ENCODE measurements around the gene TMEM272.
A peak's percentile ranks its signal among the peaks of the same experiment; 100 is the strongest.

TMEM272 gene

DNA sequence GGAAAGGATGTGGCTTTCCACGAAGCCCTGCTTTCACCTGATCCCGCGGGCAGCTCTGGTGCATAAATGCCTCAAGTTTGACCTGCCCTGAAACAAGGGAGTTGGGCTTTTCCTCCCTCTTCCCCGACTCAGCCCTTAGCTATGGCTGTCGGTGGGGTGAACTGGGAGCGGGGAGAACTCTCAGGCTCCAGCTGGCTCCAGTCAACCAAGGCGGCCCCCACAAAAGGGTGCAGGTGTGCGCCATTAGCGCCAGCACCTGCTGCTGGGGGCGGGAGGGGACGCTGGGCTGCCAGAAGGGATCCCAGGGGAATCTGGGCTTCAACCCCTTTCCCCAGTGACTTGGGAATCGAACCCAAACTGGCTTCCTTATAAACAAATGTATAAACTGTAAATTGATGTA lies 33.9 kb downstream of the TMEM272 start:
- peaks cover 3 to 29% (median 25%) of the 10 kb centered on the region in 4 experiments for H3K4me1 ChIP-seq (ENCODE audit: control extremely low read depth in 1 of 4, control insufficient read depth in 4 of 4, insufficient read depth in 4 of 4, low read length in 3 of 4)
- no peaks in the 10 kb centered on the region for H3K36me3 ChIP-seq (ENCODE audit: control insufficient read depth in 4 of 4, insufficient read depth in 4 of 4, low read length in 3 of 4)
- no peak for DNase-seq
- H3K4me3 ChIP-seq (ENCODE audit: control insufficient read depth in 1 of 7, extremely low read depth in 1 of 7, insufficient read depth in 4 of 7, low read depth in 2 of 7, low read length in 6 of 7), result no peak overlapping the region
- WGBS (ENCODE audit: insufficient coverage), result 66% methylated on average over 10 of the region's 12 CpGs
- H3K9me3 ChIP-seq (ENCODE audit: control extremely low read depth in 1 of 5, control insufficient read depth in 4 of 5, insufficient read depth in 2 of 5, low read depth in 1 of 5, low read length in 4 of 5), result no peaks in the 10 kb centered on the region
- ChIA-PET CTCF (interaction anchor here (0.7 to 4.6 kb wide), 7 partner anchors 10 to 317 kb away, joined by 3 to 24 read pairs (median 9); partner anchors contain the start of gene NEK5), POLR2A (no interaction called here)
- H3K27ac ChIP-seq (ENCODE audit: insufficient read depth in 1 of 2, low read depth in 1 of 2, low read length in 2 of 2, poor library complexity in 1 of 2, severe bottlenecking in 2 of 2), result no peak overlapping the region
- H3K27me3 ChIP-seq (replicated peaks in 2 of 5; ENCODE audit: control insufficient read depth in 4 of 5, insufficient read depth in 5 of 5, low read length in 4 of 5), result no peaks in the 10 kb centered on the region

DNA sequence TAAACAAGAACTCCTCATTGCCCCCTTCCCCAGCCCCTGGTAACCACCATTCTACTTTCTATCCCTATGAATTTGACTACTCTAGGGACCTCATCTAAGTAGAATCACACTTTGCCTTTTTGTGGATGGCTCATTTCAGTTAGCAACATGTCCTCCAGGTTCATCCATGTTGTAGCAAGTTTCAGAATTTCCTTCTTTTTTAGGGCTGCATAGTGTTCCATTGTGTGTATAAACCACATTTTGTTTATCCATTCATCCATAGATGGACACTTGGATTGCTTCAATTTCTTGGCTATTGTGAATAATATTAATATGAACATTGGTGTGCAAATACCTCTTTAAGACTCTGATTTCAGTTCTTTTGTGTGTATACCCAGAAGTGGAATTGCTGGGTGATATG lies 36.2 kb downstream of the TMEM272 start:
- no peak for DNase-seq
- ChIA-PET CTCF (interaction anchor here (0.9 to 2.8 kb wide), 4 partner anchors 10 to 41 kb away, joined by 3 to 12 read pairs (median 3); no protein-coding TSS in a partner anchor), POLR2A (no interaction called here)
- Histone ChIP-seq H3K4me1 (ENCODE audit: control extremely low read depth in 1 of 4, control insufficient read depth in 4 of 4, insufficient read depth in 4 of 4, low read length in 3 of 4) (peaks cover 3 to 34% (median 24%) of the 10 kb centered on the region in 4 experiments), H3K4me3 (ENCODE audit: control insufficient read depth in 1 of 7, extremely low read depth in 1 of 7, insufficient read depth in 4 of 7, low read depth in 2 of 7, low read length in 6 of 7) (no peak overlapping the region), H3K27me3 (replicated peaks in 2 of 5; ENCODE audit: control insufficient read depth in 4 of 5, insufficient read depth in 5 of 5, low read length in 4 of 5) (no peaks in the 10 kb centered on the region), H3K36me3 (ENCODE audit: control insufficient read depth in 4 of 4, insufficient read depth in 4 of 4, low read length in 3 of 4) (no peaks in the 10 kb centered on the region), H3K9me3 (ENCODE audit: control extremely low read depth in 1 of 5, control insufficient read depth in 4 of 5, insufficient read depth in 2 of 5, low read depth in 1 of 5, low read length in 4 of 5) (no peaks in the 10 kb centered on the region), H3K27ac (ENCODE audit: insufficient read depth in 1 of 2, low read depth in 1 of 2, low read length in 2 of 2, poor library complexity in 1 of 2, severe bottlenecking in 2 of 2) (no peak overlapping the region)

DNA sequence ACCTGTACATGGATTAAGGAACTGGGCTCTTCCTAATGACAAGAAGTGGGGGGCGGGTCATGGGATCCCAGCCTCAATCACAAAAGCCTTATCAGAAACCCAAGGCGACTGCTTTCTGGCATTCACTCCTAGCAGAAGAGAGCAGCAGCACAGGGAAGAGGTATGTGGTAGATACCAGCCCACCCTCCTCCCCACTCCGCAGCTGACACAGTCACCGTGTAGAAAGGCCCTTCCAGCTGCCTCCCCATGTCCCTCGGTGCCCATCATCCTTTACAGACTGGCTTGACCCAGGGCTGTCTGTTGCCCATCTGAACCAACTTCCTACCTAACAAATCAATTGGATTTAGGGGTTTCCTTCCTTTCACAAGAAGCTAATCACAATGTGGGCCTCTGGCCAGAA lies 37.9 kb downstream of the TMEM272 start:
- no peak overlapping the region for H3K27ac ChIP-seq (ENCODE audit: insufficient read depth in 1 of 2, low read depth in 1 of 2, low read length in 2 of 2, poor library complexity in 1 of 2, severe bottlenecking in 2 of 2)
- no peak for DNase-seq
- no peak overlapping the region for H3K4me3 ChIP-seq (ENCODE audit: control insufficient read depth in 1 of 7, extremely low read depth in 1 of 7, insufficient read depth in 4 of 7, low read depth in 2 of 7, low read length in 6 of 7)
- ChIA-PET CTCF (interaction anchor here (0.9 to 1.9 kb wide), 5 partner anchors 8 to 43 kb away, joined by 3 to 5 read pairs (median 3); no protein-coding TSS in a partner anchor), POLR2A (no interaction called here)
- WGBS (ENCODE audit: insufficient coverage), result 80% methylated on average over 3 of the region's 5 CpGs
- peaks cover 9 to 44% (median 35%) of the 10 kb centered on the region in 4 experiments for H3K4me1 ChIP-seq (ENCODE audit: control extremely low read depth in 1 of 4, control insufficient read depth in 4 of 4, insufficient read depth in 4 of 4, low read length in 3 of 4)
- H3K27me3 ChIP-seq (replicated peaks in 2 of 5; ENCODE audit: control insufficient read depth in 4 of 5, insufficient read depth in 5 of 5, low read length in 4 of 5), result no peaks in the 10 kb centered on the region
- H3K9me3 ChIP-seq (ENCODE audit: control extremely low read depth in 1 of 5, control insufficient read depth in 4 of 5, insufficient read depth in 2 of 5, low read depth in 1 of 5, low read length in 4 of 5), result no peaks in the 10 kb centered on the region
- no peaks in the 10 kb centered on the region for H3K36me3 ChIP-seq (ENCODE audit: control insufficient read depth in 4 of 4, insufficient read depth in 4 of 4, low read length in 3 of 4)

DNA sequence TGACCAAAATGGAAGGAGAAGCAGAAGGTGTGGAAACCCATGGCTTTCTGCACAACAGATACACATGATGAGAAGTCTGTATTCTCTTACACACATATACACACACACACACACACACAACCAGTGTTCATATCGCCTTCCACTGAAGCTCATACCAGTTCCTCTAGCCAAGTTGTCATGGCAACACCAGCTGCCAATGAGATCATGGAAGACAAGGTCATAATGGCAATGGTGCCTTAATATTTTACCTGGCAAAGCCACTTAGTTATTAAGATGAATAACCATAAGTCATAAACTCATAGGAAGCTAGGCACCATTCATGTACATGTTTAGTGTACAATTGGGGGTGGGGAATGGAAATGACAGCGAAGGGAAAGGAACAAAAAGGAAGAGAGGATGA lies 38.4 kb downstream of the TMEM272 start:
- Histone ChIP-seq H3K36me3 (ENCODE audit: control insufficient read depth in 4 of 4, insufficient read depth in 4 of 4, low read length in 3 of 4) (no peaks in the 10 kb centered on the region), H3K4me1 (ENCODE audit: control extremely low read depth in 1 of 4, control insufficient read depth in 4 of 4, insufficient read depth in 4 of 4, low read length in 3 of 4) (peaks cover 7 to 44% (median 35%) of the 10 kb centered on the region in 4 experiments), H3K27ac (ENCODE audit: insufficient read depth in 1 of 2, low read depth in 1 of 2, low read length in 2 of 2, poor library complexity in 1 of 2, severe bottlenecking in 2 of 2) (no peak overlapping the region), H3K4me3 (ENCODE audit: control insufficient read depth in 1 of 7, extremely low read depth in 1 of 7, insufficient read depth in 4 of 7, low read depth in 2 of 7, low read length in 6 of 7) (no peak overlapping the region), H3K9me3 (ENCODE audit: control extremely low read depth in 1 of 5, control insufficient read depth in 4 of 5, insufficient read depth in 2 of 5, low read depth in 1 of 5, low read length in 4 of 5) (no peaks in the 10 kb centered on the region), H3K27me3 (replicated peaks in 2 of 5; ENCODE audit: control insufficient read depth in 4 of 5, insufficient read depth in 5 of 5, low read length in 4 of 5) (no peaks in the 10 kb centered on the region)
- peak in 1 of 3 donors; percentile 65 for DNase-seq
- POLR2A ChIA-PET, result no interaction called here
- CTCF ChIA-PET, result interaction anchor here (0.9 to 2.1 kb wide), 6 partner anchors 8 to 43 kb away, joined by 3 to 12 read pairs (median 5); no protein-coding TSS in a partner anchor
- WGBS (ENCODE audit: insufficient coverage), result 100% methylated on average over 1 of the region's 2 CpGs

DNA sequence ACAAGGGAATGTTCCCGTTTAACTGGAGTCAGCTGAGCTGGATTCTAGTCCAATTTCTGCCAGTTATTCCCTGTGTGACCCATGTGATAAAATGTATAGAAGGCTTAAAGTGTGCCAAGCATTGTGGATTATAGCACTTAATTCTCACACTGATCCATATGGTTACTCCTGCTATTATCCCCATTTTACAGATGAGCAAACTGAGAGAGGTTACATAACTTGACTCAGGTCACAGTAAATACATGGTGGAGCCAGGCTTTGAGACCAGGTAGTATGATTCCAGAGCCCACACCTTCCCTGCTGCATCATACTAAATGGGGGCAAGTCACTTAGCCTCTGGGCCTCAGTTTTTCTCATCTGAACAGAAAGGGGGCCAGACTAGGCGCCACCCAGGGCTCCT lies 39.1 kb downstream of the TMEM272 start:
- no peaks in the 10 kb centered on the region for H3K9me3 ChIP-seq (ENCODE audit: control extremely low read depth in 1 of 5, control insufficient read depth in 4 of 5, insufficient read depth in 2 of 5, low read depth in 1 of 5, low read length in 4 of 5)
- peaks cover 7 to 43% (median 33%) of the 10 kb centered on the region in 4 experiments for H3K4me1 ChIP-seq (ENCODE audit: control extremely low read depth in 1 of 4, control insufficient read depth in 4 of 4, insufficient read depth in 4 of 4, low read length in 3 of 4)
- no peaks in the 10 kb centered on the region for H3K36me3 ChIP-seq (ENCODE audit: control insufficient read depth in 4 of 4, insufficient read depth in 4 of 4, low read length in 3 of 4)
- ChIA-PET POLR2A (no interaction called here), CTCF (interaction anchor here (1.0 to 2.1 kb wide), 6 partner anchors 9 to 44 kb away, joined by 3 to 12 read pairs (median 6); no protein-coding TSS in a partner anchor)
- H3K27ac ChIP-seq (ENCODE audit: insufficient read depth in 1 of 2, low read depth in 1 of 2, low read length in 2 of 2, poor library complexity in 1 of 2, severe bottlenecking in 2 of 2), result no peak overlapping the region
- DNase-seq, result no peak
- 100% methylated on average over 1 of the region's 2 CpGs for WGBS (ENCODE audit: insufficient coverage)
- H3K4me3 ChIP-seq (ENCODE audit: control insufficient read depth in 1 of 7, extremely low read depth in 1 of 7, insufficient read depth in 4 of 7, low read depth in 2 of 7, low read length in 6 of 7), result no peak overlapping the region
- no peaks in the 10 kb centered on the region for H3K27me3 ChIP-seq (replicated peaks in 2 of 5; ENCODE audit: control insufficient read depth in 4 of 5, insufficient read depth in 5 of 5, low read length in 4 of 5)

DNA sequence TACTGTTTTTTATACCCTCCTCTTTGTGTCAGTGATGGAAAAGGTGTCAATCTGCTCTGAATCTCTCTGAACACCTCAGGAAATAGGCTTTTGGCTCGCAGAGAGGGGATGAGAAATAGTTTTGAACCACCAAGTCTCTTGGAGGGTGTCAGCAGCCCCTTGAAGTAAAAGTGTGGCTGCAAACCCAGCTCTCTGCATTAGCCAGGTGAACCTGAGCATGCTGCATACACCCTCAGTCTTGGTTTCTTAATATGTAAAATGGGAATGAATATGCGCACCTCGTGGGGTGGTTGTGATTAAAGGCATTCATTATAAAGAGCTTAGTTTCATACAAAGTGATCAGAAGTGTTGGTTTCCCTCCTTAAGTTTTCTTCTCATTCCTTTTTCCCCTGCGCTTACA lies 39.7 kb downstream of the TMEM272 start:
- DNase-seq, result no peak
- Histone ChIP-seq H3K36me3 (ENCODE audit: control insufficient read depth in 4 of 4, insufficient read depth in 4 of 4, low read length in 3 of 4) (no peaks in the 10 kb centered on the region), H3K9me3 (ENCODE audit: control extremely low read depth in 1 of 5, control insufficient read depth in 4 of 5, insufficient read depth in 2 of 5, low read depth in 1 of 5, low read length in 4 of 5) (no peaks in the 10 kb centered on the region), H3K4me3 (ENCODE audit: control insufficient read depth in 1 of 7, extremely low read depth in 1 of 7, insufficient read depth in 4 of 7, low read depth in 2 of 7, low read length in 6 of 7) (no peak overlapping the region), H3K27me3 (replicated peaks in 2 of 5; ENCODE audit: control insufficient read depth in 4 of 5, insufficient read depth in 5 of 5, low read length in 4 of 5) (no peaks in the 10 kb centered on the region), H3K4me1 (ENCODE audit: control extremely low read depth in 1 of 4, control insufficient read depth in 4 of 4, insufficient read depth in 4 of 4, low read length in 3 of 4) (peaks cover 9 to 46% (median 37%) of the 10 kb centered on the region in 4 experiments), H3K27ac (ENCODE audit: insufficient read depth in 1 of 2, low read depth in 1 of 2, low read length in 2 of 2, poor library complexity in 1 of 2, severe bottlenecking in 2 of 2) (no peak overlapping the region)
- 88% methylated on average over 2 of the region's 4 CpGs for WGBS (ENCODE audit: insufficient coverage)
- POLR2A ChIA-PET, result interaction anchor here (0.6 kb wide), 1 partner anchor 523 kb away, joined by 3 read pairs; no protein-coding TSS in a partner anchor
- CTCF ChIA-PET, result interaction anchor here (0.7 to 2.1 kb wide), 5 partner anchors 9 to 42 kb away, joined by 3 to 12 read pairs (median 6); no protein-coding TSS in a partner anchor

DNA sequence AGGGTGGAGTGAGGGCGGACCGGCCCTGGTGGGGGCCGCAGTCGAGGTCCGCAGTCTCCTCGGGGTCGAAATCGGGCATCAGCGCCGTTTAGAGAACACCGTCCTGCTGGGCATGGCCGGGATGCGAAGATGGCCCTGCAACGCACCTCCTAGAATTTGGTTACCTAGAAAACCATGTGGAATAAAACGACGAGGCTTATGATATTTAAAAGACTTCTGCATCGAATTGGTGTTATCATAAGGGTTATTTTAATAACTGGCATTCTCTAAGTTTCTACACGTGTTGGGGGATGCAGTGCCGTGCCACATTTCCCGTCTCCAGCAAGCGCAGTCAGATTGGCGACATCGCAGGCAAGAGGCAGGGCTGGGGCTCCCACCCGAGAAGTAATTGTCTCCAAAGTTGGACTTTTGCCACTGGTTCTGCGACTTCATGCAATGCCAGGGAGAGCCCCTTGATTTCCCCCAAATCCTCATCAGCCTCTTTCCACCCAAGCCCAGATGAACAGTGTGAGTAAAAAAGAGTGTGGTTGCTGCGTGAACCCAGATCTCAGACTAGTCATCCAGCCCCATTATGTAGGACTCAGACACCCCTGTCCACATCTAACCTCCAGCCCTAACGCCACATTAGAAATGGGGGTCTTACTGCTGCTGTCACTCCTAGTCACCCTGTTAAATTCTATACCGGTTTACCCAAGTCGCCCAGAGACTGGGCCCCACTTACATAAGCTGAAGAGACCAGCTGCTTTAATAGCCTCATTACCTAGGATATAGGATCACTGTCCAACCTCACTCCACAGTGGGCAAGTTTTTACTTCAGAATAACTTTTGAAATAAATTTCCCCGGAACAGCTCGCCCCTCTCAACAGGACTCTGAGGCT lies 40.4 kb downstream of the TMEM272 start:
- DNase-seq, result peak in 1 of 3 donors; percentile 57
- no peaks in the 10 kb centered on the region for H3K9me3 ChIP-seq (ENCODE audit: control extremely low read depth in 1 of 5, control insufficient read depth in 4 of 5, insufficient read depth in 2 of 5, low read depth in 1 of 5, low read length in 4 of 5)
- CTCF ChIA-PET, result interaction anchor here (0.7 to 2.1 kb wide), 4 partner anchors 10 to 28 kb away, joined by 3 to 12 read pairs (median 9); no protein-coding TSS in a partner anchor
- H3K4me3 ChIP-seq (ENCODE audit: control insufficient read depth in 1 of 7, extremely low read depth in 1 of 7, insufficient read depth in 4 of 7, low read depth in 2 of 7, low read length in 6 of 7), result peak overlapping the region; percentile 46 to 82 (median 75)
- WGBS (ENCODE audit: insufficient coverage), result 19% methylated on average over 18 of the region's 31 CpGs
- peak overlapping the region; percentile 82 to 94 for H3K27ac ChIP-seq (ENCODE audit: insufficient read depth in 1 of 2, low read depth in 1 of 2, low read length in 2 of 2, poor library complexity in 1 of 2, severe bottlenecking in 2 of 2)
- H3K36me3 ChIP-seq (ENCODE audit: control insufficient read depth in 4 of 4, insufficient read depth in 4 of 4, low read length in 3 of 4), result no peaks in the 10 kb centered on the region
- POLR2A ChIA-PET, result interaction anchor here (0.6 kb wide), 1 partner anchor 522 kb away, joined by 3 read pairs; no protein-coding TSS in a partner anchor
- H3K27me3 ChIP-seq (replicated peaks in 2 of 5; ENCODE audit: control insufficient read depth in 4 of 5, insufficient read depth in 5 of 5, low read length in 4 of 5), result no peaks in the 10 kb centered on the region
- peaks cover 13 to 54% (median 40%) of the 10 kb centered on the region in 4 experiments for H3K4me1 ChIP-seq (ENCODE audit: control extremely low read depth in 1 of 4, control insufficient read depth in 4 of 4, insufficient read depth in 4 of 4, low read length in 3 of 4)

Measured in common myeloid progenitor, CD34-positive (primary cell).